Measurements from ENCODE around the gene IL10RA.

GRCh38 chr11:117953024-117953671 lies 33.0 kb upstream of the IL10RA start:
- TF ChIP-seq CTCF (IDR thresholded peaks at IDR 0.05; ENCODE audit: low read length) (no peak), EZH2 (optimal IDR thresholded peaks at IDR 0.05; ENCODE audit: low read depth, low read length) (no peak)

Data from MM.1S (cell line).